GM12801 (cell line): ENCODE data around the gene CDK17.

ENCODE experiments used
- TF ChIP-seq, protein P1 (sequence below): IDR thresholded peaks from one replicate; pipeline ENCODE4 v1.5.1; 2011; ENCODE audit warnings: control low read depth; ENCODE audit not compliant: insufficient read length; ENCODE audit errors: extremely low read depth

Gene CDK17

DNA sequence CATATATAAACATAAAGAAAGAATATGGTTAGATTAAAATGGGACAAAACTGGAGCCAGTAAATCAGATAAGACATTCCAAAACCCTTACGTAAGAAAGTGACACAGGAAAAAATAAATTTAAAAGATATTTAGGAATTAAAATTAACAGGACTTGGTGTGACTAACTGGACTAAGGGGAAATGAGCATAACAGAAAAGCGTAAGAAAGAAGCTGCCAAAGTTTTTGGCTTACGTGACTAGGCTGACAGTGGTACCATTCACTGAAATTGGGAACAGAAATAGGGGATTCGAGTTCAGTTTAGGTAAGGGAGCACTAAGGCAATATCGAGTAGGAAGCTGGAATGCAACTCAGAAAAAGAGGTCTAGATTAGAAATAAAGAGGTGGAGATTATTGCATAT lies 7.8 kb downstream of the CDK17 start:
- TF ChIP-seq, protein P1, sequence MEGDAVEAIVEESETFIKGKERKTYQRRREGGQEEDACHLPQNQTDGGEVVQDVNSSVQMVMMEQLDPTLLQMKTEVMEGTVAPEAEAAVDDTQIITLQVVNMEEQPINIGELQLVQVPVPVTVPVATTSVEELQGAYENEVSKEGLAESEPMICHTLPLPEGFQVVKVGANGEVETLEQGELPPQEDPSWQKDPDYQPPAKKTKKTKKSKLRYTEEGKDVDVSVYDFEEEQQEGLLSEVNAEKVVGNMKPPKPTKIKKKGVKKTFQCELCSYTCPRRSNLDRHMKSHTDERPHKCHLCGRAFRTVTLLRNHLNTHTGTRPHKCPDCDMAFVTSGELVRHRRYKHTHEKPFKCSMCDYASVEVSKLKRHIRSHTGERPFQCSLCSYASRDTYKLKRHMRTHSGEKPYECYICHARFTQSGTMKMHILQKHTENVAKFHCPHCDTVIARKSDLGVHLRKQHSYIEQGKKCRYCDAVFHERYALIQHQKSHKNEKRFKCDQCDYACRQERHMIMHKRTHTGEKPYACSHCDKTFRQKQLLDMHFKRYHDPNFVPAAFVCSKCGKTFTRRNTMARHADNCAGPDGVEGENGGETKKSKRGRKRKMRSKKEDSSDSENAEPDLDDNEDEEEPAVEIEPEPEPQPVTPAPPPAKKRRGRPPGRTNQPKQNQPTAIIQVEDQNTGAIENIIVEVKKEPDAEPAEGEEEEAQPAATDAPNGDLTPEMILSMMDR, result no peak

DNA sequence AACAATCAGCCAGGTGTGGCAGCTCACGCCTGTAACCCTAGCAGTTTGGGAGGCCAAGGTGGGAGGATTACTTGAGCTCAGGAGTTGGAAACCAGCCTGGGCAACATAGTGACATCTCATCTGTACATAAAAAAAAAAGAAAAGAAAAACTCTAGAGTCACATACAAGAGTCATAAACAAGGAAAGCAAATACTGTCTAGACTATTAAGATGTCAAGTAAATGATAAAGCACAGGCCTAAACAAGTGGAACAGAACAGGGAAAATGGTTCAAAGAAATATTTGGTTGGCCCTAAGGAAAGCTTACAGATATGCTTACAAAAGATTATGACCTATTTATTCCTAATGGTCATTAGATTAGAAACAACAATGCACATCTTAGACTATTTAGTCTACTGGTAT lies 12.3 kb downstream of the CDK17 start:
- TF ChIP-seq, protein P1, result no peak

GRCh38 chr12:96386794-96387193 lies 13.4 kb downstream of the CDK17 start:
- TF ChIP-seq, protein P1, result no peak

DNA sequence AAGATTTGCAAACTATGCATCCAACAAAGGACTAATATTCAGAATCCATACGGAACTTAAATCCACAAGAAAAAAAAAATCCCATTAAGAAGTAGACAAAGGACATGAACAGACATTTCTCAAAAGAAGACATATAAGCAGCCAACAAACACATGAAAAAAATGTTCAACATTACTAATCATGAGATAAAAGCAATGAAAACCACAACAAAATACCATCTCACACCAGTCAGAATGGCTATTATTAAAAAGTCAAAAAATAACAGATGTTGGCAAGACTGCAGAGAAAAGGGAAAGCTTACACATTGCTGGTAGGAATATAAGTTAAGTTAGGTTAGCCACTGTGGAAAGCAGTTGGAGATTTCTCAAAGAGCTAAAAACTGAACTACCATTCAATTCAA lies 16.2 kb downstream of the CDK17 start:
- TF ChIP-seq, protein P1, result no peak

GRCh38 chr12:96383371-96383770 lies 16.9 kb downstream of the CDK17 start:
- TF ChIP-seq, protein P1, result no peak

GRCh38 chr12:96378319-96378718 lies 21.9 kb downstream of the CDK17 start:
- TF ChIP-seq, protein P1, result no peak

DNA sequence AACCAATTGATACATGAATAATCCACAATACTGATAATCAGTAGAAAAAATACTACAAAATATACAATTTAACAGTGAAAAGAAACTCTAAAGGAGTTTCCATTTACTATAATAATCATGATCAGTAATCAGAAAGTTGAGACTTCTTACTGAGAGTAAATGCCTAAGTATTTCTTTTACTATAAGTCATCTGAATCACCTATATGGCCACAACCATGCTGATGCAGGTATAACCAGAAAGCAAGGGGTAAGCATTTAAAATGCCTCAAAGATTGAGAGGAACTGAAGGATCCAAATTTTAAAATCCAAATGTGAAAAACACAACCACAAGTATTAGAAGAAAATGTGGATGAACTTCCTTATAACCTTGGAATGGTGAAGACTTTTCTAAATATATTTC lies 23.4 kb downstream of the CDK17 start:
- TF ChIP-seq, protein P1, result no peak
